GM15510 (cell line): ENCODE results near the gene DNAJC30.

Experiments
- POLR2A ChIP-seq: IDR thresholded peaks from 3 replicates; pipeline ENCODE4 v1.6.1; 2011; ENCODE audit warnings: borderline replicate concordance; ENCODE audit not compliant: insufficient read length; ENCODE audit errors: extremely low read depth

DNAJC30 gene

DNA sequence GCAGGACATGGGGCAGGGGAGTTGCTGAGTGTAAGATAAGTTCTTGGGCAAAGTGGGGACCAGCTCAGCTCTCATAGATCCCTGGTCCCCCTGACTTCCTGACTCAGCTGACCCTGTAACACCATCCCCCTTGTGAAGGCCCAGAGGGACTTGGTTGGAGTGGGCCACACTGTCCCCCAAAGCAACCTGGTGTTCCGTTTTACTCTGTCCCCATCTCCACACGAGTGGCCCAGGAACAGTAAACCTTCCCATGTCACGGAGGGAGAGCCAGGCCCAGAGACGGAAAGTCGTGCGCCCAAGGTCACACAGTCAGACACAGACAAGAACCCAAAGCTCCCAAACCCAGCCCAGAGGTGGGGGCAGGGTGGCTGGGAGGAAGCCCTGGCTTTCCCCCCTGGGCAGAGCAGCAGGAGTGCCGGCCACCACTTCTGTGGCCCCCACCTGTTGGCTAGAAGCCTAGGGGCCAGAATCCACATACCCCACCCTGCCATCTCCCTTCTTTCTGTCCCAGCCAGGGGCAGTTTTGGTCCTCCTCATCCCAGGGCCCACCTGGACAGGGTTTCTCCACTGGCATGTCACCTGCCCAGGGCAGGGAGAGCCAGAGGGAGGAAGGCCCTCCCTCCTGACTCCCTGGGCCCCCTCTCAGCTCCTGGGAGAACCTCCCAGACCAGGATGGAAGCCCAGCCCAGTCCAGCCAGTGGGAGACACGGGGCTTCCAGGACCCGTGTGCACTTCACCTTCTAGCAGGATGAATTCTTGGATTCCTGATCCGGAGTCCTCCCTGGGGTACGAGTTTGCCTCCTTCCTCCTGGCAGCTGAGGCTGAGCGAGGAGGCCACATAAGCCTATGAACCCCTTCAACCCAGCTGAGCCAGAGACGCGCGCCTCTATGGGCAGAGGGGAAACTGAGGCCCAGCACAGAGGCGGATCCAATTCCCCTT is 36.2 kb downstream of the DNAJC30 start:
- TF ChIP-seq POLR2A, result no peak

DNA sequence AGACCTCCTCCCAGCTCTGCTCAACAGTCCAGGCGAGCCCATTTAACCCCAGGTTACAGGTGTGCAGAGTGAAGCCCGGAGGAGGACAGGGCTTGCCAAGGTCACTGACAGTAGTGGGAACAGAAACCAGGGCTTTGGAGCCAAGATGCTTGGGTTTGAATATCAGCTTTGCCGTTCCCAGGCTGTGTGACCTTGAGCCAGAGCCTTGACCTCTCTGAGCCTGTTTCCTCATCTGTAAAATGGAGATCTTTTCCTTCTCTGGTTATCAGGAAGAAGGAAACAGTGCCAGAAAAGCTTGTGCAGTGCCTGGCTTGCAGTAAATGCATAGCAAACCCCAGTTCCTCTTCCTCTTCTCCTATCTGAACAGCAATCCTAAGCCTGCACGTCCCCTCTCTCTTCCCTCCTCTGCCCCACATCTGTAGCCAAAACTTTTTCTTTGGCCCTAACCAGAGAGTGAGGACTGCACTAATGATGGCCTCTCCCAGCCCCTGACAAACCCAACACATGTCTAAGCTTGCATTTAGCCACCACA is 37.5 kb downstream of the DNAJC30 start:
- TF ChIP-seq POLR2A, result no peak

DNA sequence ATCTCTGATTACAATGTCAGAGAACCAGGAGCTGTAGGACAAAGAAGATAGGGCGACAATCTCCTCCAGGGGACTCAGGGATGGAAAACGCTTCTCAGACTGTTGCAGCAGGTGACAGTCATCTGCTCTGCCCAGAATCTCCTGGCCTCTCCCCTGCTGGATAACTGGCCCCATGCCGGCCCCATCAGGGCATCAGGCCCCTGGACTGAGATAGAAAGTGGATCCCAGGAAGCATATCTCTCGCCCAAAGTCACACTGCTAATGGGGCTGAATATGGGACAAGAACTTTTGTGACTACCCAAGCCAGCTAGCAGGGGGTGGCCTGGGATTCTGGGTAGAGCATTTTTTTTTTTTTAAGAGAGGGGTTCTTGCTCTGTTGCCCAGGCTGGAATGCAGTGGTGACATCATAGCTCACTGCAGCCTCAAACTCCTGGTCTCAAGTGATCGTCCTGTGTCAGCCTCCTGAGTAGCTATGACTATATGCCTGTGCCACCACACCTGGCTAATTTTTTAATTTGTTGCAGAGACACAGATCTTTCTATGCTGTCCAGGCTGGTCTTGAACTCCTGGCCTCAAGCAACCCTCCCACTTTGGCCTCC is 38.5 kb downstream of the DNAJC30 start:
- no peak for TF ChIP-seq POLR2A

DNA sequence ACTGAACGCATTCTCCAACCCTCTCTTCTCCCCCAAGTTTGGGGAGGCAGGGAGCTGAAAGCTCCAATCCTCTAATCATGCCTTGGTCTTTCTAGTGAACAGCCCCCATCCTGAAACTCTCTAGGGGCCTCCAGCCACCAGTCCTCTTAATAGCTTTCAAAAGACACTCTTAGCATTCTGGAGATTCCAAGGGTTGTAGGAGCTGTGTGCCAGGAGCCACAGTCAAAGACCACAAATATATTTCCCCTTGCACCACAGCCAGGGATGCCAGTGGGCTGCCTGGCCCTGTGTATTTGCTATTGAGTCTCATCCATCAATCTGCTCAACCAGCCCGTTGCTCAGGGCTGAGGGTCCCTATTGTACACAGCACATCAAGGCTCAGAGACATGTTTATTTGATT is 40.4 kb downstream of the DNAJC30 start:
- no peak for TF ChIP-seq POLR2A

DNA sequence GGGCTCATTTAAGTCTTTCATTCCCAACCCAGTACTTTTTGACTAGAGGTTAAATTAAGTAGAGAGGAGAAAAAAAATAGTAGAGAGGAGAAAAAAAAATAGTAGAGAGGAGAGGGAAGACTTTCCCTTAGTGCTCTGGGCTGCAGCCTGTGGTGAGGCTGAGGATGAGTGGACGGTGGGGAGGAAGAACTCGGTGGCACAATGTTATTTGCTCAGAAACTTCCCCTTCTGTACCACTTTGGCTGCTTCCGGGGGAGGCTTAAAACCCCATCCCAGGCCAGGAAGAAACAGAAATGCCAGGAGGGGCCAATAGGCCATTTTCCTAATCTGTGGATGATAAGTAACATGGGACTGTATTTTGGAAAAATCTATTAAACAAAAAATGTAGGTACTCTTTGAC is 44.3 kb downstream of the DNAJC30 start:
- TF ChIP-seq POLR2A, result no peak

DNA sequence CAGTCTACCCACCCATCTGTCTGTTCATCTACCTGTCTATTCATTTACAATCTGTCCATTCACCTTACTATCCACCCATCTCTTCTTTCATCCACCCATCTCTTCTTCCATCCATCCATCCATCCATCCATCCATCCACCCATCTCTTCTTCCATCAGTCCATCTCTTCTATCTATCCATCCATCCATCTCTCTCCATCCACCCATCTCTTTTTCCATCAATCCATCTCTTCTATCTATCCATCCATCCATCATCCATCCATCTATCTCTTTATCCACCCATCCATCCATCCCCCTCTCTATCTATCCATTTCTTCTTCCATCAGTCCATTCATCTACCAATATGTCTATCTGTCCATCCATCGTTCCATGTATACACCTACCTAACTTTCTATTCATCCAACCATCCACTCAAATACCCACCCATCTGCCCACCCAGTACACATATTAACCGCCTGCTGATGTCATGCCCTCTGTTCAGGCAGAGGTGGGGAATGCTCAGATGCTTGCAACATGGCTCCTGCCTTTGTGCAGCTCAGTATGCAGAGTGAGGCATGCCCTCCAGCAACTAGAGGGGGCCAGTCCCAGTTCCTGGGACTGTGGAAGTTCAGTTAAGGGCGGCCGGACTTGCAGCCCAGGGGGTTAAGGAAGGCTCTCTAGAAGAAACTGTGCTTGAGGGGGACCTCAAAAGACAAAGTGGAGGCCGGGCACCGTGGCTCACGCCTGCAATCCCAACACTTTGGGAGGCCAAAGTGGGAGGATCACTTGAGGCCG is 47.6 kb downstream of the DNAJC30 start:
- no peak for TF ChIP-seq POLR2A

DNA sequence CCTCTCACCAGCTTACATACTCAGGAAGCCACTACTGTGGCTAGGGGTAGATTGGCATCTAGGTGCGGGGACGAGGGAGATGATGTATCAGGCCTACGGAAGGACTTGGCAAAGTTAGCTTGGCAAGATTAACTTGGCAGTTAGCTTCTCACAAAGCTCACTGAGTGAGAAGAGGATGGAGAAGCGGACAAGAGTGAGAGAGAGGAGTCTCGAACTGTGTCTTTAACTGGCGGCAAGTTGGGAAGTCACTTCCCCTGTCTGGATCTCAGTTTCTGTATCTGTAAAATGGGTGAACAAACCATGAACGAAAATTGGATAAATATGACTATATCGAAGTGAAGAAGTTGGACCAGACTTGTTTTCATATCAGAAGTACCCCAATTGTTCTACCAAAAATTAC is 49.4 kb downstream of the DNAJC30 start:
- TF ChIP-seq POLR2A, result no peak

DNA sequence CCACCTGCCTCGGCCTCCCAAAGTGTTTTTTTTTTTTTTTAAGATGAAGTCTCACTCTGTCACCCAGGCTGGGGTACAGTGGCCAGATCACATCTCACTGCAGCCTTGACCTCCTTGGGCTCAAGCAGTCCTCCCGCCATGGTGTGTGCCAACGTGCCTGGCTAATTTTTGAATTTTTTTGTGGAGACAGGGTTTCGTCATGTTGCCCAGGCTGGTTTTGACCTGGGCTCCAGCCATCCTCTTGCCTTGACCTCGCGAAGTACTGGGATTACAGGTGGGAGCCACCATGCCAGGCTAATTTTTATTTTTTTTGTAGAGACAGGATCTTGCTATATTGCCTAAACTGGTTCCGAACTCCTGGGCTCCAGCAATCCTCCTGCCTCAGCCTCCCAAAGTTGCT is 49.9 kb downstream of the DNAJC30 start:
- TF ChIP-seq POLR2A, result no peak

DNA sequence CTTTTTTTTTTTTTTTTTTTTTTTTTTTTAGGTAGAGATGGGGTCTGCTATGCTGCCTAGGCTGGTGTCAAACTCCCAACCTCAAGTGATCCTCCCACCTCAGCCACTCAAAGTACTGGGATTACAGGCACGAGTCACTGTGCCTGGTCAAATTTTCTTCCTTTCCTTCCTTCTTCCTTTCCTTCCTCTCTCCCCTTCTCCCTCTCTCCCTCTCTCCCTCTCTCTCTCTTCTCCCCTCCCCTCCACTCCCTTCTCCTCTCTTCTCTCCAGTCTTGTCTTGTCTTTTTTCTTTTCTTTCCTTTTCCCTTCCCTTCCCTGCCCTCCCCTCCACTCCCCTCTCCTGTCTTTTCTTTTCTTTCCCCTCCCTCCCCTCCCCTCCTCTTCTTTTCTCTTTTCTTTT is 51.7 kb downstream of the DNAJC30 start:
- TF ChIP-seq POLR2A, result no peak
